ENCODE data around the gene AAMDC.
"Not testable (repeated sequence)": the region's sequence is repeated elsewhere in the genome, so short reads cannot be mapped to it uniquely, and the experiment has no call there.

The AAMDC gene

DNA sequence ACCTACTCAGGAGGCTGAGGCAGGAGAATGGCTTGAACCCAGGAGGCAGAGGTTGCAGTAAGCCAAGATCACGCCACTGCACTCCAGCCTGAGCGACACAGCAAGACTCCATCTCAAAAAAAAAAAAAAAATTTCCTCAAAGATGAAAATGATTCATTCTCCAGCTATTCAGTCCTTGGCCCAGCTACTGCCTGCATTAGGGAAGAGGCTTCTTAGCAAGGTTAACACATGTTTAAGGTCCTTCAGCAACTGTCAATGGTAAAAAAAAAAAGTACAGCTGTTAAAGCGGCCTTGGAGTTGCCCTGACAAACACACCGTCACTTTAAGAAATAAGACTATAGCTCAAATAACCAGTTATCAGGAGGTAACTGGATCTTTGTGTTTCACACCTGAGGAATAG, 57.3 kb downstream of the AAMDC start:
- CTCF ChIA-PET; H3K4me1 ChIP-seq (ENCODE audit: control insufficient read depth, insufficient read depth, low read length); POLR2A ChIA-PET; H3K4me3 ChIP-seq (ENCODE audit: low read depth, low read length); H3K27ac ChIP-seq (ENCODE audit: extremely low read depth, low read depth, low read length); H3K9me3 ChIP-seq (ENCODE audit: control insufficient read depth, insufficient read depth, low read depth, low read length): not testable (repeated sequence)
- peaks cover 0 to 77% of the 10 kb centered on the region in 2 experiments; a peak in 1 of 3 replicates for H3K36me3 ChIP-seq (ENCODE audit: control insufficient read depth in 2 of 2, insufficient read depth in 1 of 2, low read length in 2 of 2)

GRCh38 chr11:77879218-77879617, 58.3 kb downstream of the AAMDC start:
- CTCF ChIA-PET = interaction anchor here (1.0 kb wide), 1 partner anchor 125 kb away, joined by 3 read pairs; no protein-coding TSS in a partner anchor

DNA sequence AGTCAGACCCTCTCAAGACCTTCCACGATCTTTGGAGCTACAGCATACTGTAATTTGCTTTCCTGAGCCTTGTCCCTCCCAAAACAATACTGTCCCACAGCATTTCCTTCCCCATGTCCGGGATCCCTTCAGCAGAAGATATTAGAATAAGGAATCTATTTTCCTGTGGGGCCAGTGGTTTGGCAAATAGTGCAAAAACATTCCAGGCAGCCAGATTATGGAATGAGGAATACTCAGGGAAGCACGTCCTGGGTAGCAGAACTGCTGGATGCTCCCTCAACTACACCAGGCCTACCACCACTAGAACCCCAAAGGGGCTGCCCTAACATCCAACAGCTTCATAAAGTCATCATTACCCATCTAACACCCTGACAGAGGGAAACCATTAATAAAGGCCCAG, 61.5 kb downstream of the AAMDC start:
- no peaks in the 10 kb centered on the region for H3K9me3 ChIP-seq (ENCODE audit: control insufficient read depth, insufficient read depth, low read depth, low read length)
- no peak overlapping the region for H3K4me3 ChIP-seq (ENCODE audit: low read depth, low read length)
- no peaks in the 10 kb centered on the region for H3K4me1 ChIP-seq (ENCODE audit: control insufficient read depth, insufficient read depth, low read length)
- no peak overlapping the region for H3K27ac ChIP-seq (ENCODE audit: extremely low read depth, low read depth, low read length)
- no peak for TF ChIP-seq ZNF433 (tag by site-specific recombination; IDR thresholded peaks at IDR 0.05; ENCODE audit: low read depth)
- no peak for TF ChIP-seq ZNF544 (tag by site-specific recombination; IDR thresholded peaks at IDR 0.05)
- TF ChIP-seq ZNF350 (tag by site-specific recombination; IDR thresholded peaks at IDR 0.05) = no peak
- no peak for TF ChIP-seq GLIS1 (tag by site-specific recombination; IDR thresholded peaks at IDR 0.05)
- TF ChIP-seq ZNF660 (tag by site-specific recombination; IDR thresholded peaks at IDR 0.05) = no peak
- TF ChIP-seq ZNF549 (tag by site-specific recombination; IDR thresholded peaks at IDR 0.05) = no peak
- TF ChIP-seq HOXC10 (CRISPR knock-in tag; IDR thresholded peaks at IDR 0.05) = no peak
- no peak for TF ChIP-seq MZF1 (tag by site-specific recombination; IDR thresholded peaks at IDR 0.05; ENCODE audit: borderline replicate concordance)
- no peak for TF ChIP-seq GLI2 (tag by site-specific recombination; IDR thresholded peaks at IDR 0.05; ENCODE audit: borderline replicate concordance, low read depth)
- no peak for TF ChIP-seq SP7 (tag by site-specific recombination; IDR thresholded peaks at IDR 0.05)
- no peak for TF ChIP-seq ZNF585B (tag by site-specific recombination; IDR thresholded peaks at IDR 0.05)
- TF ChIP-seq KLF9 (tag by site-specific recombination; IDR thresholded peaks at IDR 0.05; ENCODE audit: low read depth) = no peak
- TF ChIP-seq ZNF121 (tag by site-specific recombination; IDR thresholded peaks at IDR 0.05) = no peak
- no peak for TF ChIP-seq ZFP3 (tag by site-specific recombination; IDR thresholded peaks at IDR 0.05; ENCODE audit: low read depth)
- no peak for TF ChIP-seq ZSCAN18 (tag by site-specific recombination; IDR thresholded peaks at IDR 0.05)
- TF ChIP-seq KLF16 (tag by site-specific recombination; IDR thresholded peaks at IDR 0.05) = no peak
- TF ChIP-seq KLF17 (tag by site-specific recombination; IDR thresholded peaks at IDR 0.05) = no peak
- no peak for TF ChIP-seq ZNF311 (tag by site-specific recombination; IDR thresholded peaks at IDR 0.05; ENCODE audit: borderline replicate concordance)
- H3K36me3 ChIP-seq (ENCODE audit: control insufficient read depth in 2 of 2, insufficient read depth in 1 of 2, low read length in 2 of 2) = peaks cover 0 to 66% of the 10 kb centered on the region in 2 experiments; a peak in 2 of 3 replicates
- ChIA-PET POLR2A (no interaction called here), CTCF (no interaction called here)

More at GRCh38 chr11:77879218-77879617, 58.3 kb downstream of the AAMDC start:
- H3K4me1 ChIP-seq (ENCODE audit: control insufficient read depth, insufficient read depth, low read length) = no peaks in the 10 kb centered on the region
- no peak overlapping the region for H3K4me3 ChIP-seq (ENCODE audit: low read depth, low read length)
- POLR2A ChIA-PET = no interaction called here
- no peak overlapping the region for H3K27ac ChIP-seq (ENCODE audit: extremely low read depth, low read depth, low read length)
- no peaks in the 10 kb centered on the region for H3K9me3 ChIP-seq (ENCODE audit: control insufficient read depth, insufficient read depth, low read depth, low read length)
- H3K36me3 ChIP-seq (ENCODE audit: control insufficient read depth in 2 of 2, insufficient read depth in 1 of 2, low read length in 2 of 2) = peaks cover 0 to 81% of the 10 kb centered on the region in 2 experiments; a peak in 1 of 3 replicates
- TF ChIP-seq ZBTB8A (tag by site-specific recombination; IDR thresholded peaks at IDR 0.05) (no peak), RBAK (tag by site-specific recombination; IDR thresholded peaks at IDR 0.05) (no peak), ZNF341 (tag by site-specific recombination; IDR thresholded peaks at IDR 0.05; ENCODE audit: low read depth) (peak; percentile 73), MYNN (tag by site-specific recombination; IDR thresholded peaks at IDR 0.05; ENCODE audit: borderline replicate concordance) (no peak), ZNF423 (tag by site-specific recombination; IDR thresholded peaks at IDR 0.05) (no peak), ZNF140 (tag by site-specific recombination; IDR thresholded peaks at IDR 0.05) (no peak), REPIN1 (tag by site-specific recombination; IDR thresholded peaks at IDR 0.05; ENCODE audit: low read depth) (no peak), ZNF792 (tag by site-specific recombination; IDR thresholded peaks at IDR 0.05) (no peak), ZSCAN23 (tag by site-specific recombination; IDR thresholded peaks at IDR 0.05) (no peak), ZNF398 (tag by site-specific recombination; IDR thresholded peaks at IDR 0.05) (peak; percentile 60), ZNF707 (tag by site-specific recombination; IDR thresholded peaks at IDR 0.05) (peak; percentile 29; the same call in 1 of the 2 replicates)
